Measurements from ENCODE around the gene MST1R. TPM values are rescaled to one million over a fixed set of nuclear protein-coding genes. Genes with fewer than 3 reads are reported as not detected.
A peak's percentile ranks its signal among the peaks of the same experiment; 100 is the strongest.

The MST1R gene
- total and polyA plus RNA-seq, 2 experiments from 2014 or later = 3.7 to 3.9 TPM

DNA sequence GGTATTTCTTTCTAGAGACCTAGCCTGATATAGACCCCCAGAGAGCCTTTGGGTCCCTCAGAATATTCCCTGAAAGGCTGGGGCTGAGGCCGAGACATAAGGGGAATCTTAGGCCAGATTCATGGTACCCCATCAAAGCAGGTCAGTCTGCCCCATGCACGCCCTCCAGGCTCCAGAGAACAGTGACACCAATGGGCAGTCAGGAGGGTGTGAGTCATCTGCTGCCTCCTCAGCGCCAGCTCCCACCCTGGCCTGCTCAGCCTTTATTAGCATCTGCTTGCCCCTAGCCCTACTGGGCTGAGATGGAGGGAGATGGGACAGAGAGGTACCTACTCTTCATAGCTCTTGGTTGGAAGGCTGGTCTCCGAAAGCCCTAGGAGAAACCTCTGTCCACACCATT is 19.7 kb downstream of the MST1R start:
- Histone ChIP-seq H3K27me3 (ENCODE audit: insufficient read depth) (no peaks in the 10 kb centered on the region), H3K9me2 (ENCODE audit: insufficient read depth) (no peaks in the 10 kb centered on the region), H3K79me2 (replicated peaks; ENCODE audit: insufficient read depth) (no peaks in the 10 kb centered on the region), H3K4me2 (no peak overlapping the region), H3K4me3 (no peak overlapping the region), H3F3A (replicated peaks; ENCODE audit: low read depth) (0 out of 2 replicates have a peak, but pooled peaks cover 4% of the 10 kb centered on the region), H3K27ac (ENCODE audit: low read depth) (no peak overlapping the region), H3K36me3 (ENCODE audit: insufficient read depth) (no peaks in the 10 kb centered on the region), H4K20me1 (replicated peaks; ENCODE audit: insufficient read depth) (no peaks in the 10 kb centered on the region), H3K4me1 (ENCODE audit: insufficient read depth) (peaks cover 23% of the 10 kb centered on the region), H2AFZ (no peak overlapping the region)
- H3K27me3 Mint-ChIP-seq (ENCODE audit: insufficient read depth, low read depth, poor library complexity) = peaks cover 17% of the 10 kb centered on the region
- H3K36me3 Mint-ChIP-seq (ENCODE audit: low read depth) = no peaks in the 10 kb centered on the region
- H3K4me3 Mint-ChIP-seq = no peak overlapping the region
- no peak for ATAC-seq
- no peak overlapping the region for H3K27ac Mint-ChIP-seq
- H3K4me1 Mint-ChIP-seq = peaks cover 27% of the 10 kb centered on the region
- H3K9me3 Mint-ChIP-seq = no peaks in the 10 kb centered on the region; the same call in 2 of the 3 replicates
- no peak for TF ChIP-seq ZNF331 (CRISPR knock-in tag; IDR thresholded peaks at IDR 0.05; ENCODE audit: low read depth)
- no peak for TF ChIP-seq CREB1 (CRISPR knock-in tag; IDR thresholded peaks at IDR 0.05; ENCODE audit: low read depth)
- DNase-seq (ENCODE audit: low spot score) = no peak

GRCh38 chr3:49882166-49882565 is 21.5 kb downstream of the MST1R start:
- H3K4me1 ChIP-seq (ENCODE audit: insufficient read depth) = peaks cover 23% of the 10 kb centered on the region
- H3K27me3 ChIP-seq (ENCODE audit: insufficient read depth) = no peaks in the 10 kb centered on the region
- H3K9me3 Mint-ChIP-seq = no peaks in the 10 kb centered on the region; the same call in 2 of the 3 replicates
- no peak overlapping the region for H3K4me3 ChIP-seq
- H3F3A ChIP-seq (replicated peaks; ENCODE audit: low read depth) = 0 out of 2 replicates have a peak, but pooled peaks cover 4% of the 10 kb centered on the region
- no peaks in the 10 kb centered on the region for H3K79me2 ChIP-seq (replicated peaks; ENCODE audit: insufficient read depth)
- DNase-seq (ENCODE audit: low spot score) (no peak), ATAC-seq (no peak)
- H2AFZ ChIP-seq = peak overlapping the region; percentile 95; the same call in 1 of the 2 replicates
- H3K27ac ChIP-seq (ENCODE audit: low read depth) = no peak overlapping the region
- no peaks in the 10 kb centered on the region for H4K20me1 ChIP-seq (replicated peaks; ENCODE audit: insufficient read depth)
- 0 out of 2 replicates have a peak overlapping the region, but pooled peaks have one; percentile 36 for H3K4me2 ChIP-seq
- no peak for TF ChIP-seq CREB1 (CRISPR knock-in tag; IDR thresholded peaks at IDR 0.05; ENCODE audit: low read depth)
- TF ChIP-seq JUNB (IDR thresholded peaks at IDR 0.05; ENCODE audit: unreplicated experiment) = no peak
- no peak for TF ChIP-seq NANOG (IDR thresholded peaks at IDR 0.05; ENCODE audit: borderline replicate concordance)
- TF ChIP-seq ZNF462 (CRISPR knock-in tag; IDR thresholded peaks at IDR 0.05) = no peak
- no peak for TF ChIP-seq ZNF114 (CRISPR knock-in tag; IDR thresholded peaks at IDR 0.05)
- no peak for TF ChIP-seq POLR2AphosphoS5 (IDR thresholded peaks at IDR 0.05; ENCODE audit: low read depth)
- no peak overlapping the region for H3K27ac Mint-ChIP-seq
- no peak overlapping the region for H3K4me3 Mint-ChIP-seq
- H3K27me3 Mint-ChIP-seq (ENCODE audit: insufficient read depth, low read depth, poor library complexity) = peaks cover 17% of the 10 kb centered on the region
- no peaks in the 10 kb centered on the region for H3K36me3 Mint-ChIP-seq (ENCODE audit: low read depth)
- H3K36me3 ChIP-seq (ENCODE audit: insufficient read depth) = no peaks in the 10 kb centered on the region
- H3K4me1 Mint-ChIP-seq = peaks cover 29% of the 10 kb centered on the region
- no peaks in the 10 kb centered on the region for H3K9me2 ChIP-seq (ENCODE audit: insufficient read depth)
